HG02981 (cell line): ENCODE measurements around the gene TOGARAM2.

ENCODE experiments used
- ATAC-seq: cut with Tn5 transposase; IDR thresholded peaks from one replicate; pipeline ENCODE4 v1.9.1; 2021; ENCODE audit warnings: mild to moderate bottlenecking, moderate library complexity; ENCODE audit not compliant: unreplicated experiment

Gene TOGARAM2

DNA sequence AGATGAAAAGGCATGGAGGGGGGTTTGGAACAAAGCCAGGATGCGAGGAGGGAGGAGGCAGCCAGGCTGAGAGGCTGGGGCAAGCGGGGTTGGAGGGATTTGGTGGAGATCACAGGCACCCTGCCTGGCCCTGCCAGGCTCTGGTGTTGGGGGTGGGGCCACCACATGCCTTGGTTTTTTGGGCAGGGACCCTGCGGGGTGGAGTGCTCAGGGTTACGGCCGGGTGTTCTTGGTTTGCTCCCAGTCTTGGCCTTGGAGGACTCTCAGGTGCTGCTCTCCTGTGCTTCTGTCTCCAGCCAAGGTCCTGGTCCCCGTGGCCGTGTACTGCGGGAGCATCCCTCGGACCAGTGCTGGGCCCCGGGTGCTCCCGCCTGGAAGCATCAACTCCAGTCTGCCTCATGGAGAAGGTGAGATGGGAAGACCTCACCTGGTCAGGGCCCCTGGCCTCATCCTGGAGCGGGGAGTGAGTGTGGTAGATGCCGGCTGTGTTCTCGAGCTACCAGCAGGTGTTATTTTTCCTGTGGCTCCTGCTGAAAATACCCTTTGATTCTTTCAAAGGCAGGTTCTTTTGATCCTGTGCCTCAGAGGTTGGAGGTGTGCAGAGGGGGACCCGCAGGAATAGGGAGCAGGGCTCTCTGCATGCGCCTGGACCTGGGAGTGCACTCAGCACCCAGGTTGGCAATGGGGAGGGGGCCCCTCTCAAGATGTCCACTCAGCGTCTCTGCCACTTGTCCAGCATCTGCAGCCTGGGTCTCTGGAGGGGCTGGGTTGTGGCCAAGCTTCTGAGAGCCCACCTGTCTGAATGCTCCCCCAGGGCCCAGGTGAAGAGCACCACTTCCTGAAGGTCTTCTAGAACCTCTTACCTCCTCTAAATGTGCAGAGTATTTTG lies 17.0 kb downstream of the TOGARAM2 start:
- ATAC-seq: no peak

DNA sequence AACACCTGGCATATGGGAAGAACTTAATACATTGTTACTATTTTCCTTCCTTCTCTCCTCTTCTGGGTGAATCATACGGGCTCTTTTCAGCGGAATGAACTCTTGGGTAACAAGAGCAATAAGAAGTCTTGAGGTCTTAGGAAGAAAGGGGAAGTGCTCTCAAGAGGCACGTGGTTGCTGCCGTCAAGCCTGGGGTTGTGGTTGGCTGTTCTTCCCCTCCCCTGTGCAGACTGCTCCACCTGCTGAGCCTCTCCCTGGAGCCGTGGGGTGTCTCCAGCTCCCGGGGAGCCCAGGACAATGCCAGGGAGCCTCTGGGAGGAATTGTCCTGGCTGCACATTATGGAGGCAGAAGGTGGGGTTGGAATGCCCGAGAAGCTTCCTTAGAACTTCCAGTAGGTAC lies 19.4 kb downstream of the TOGARAM2 start:
- ATAC-seq: peak; percentile 90

DNA sequence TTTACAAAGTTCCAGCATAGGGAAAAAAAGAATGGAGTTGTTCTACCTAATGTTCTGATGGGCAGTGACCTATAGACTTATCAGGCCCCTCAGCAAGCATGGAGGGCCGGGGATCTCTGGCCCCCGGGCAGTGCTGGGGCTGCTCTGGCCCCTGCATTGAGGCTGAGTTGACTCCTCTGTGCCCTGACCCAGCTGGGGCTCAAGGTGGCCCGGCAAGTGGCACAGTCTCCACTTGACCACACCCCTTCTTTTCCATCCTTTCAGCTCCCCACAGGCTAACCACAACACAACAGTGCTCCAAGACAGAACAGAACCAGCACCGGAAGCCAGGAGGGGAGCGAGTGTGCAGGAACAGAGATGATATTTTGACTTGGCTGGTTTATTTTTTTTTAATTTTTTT lies 19.9 kb downstream of the TOGARAM2 start:
- ATAC-seq: no peak

DNA sequence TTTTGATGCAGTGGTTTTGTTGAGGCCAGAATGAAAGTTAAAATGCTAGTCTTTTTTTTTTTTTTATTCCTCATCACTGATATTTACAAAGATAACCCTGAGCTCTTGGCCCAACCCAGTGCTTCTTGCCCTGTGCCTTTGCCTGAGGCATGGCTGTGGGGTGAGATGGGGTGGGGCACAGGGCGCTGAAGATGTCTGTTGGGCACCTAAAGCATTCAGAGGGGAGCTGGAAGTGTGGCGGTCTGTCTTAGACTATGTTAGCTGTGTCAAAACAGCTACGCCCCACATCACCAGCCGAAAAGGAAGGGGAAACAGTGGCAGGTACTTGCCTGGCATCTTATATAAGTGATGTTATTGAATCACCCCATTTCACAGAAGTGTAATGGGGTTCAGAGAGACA lies 20.7 kb downstream of the TOGARAM2 start:
- ATAC-seq: no peak

DNA sequence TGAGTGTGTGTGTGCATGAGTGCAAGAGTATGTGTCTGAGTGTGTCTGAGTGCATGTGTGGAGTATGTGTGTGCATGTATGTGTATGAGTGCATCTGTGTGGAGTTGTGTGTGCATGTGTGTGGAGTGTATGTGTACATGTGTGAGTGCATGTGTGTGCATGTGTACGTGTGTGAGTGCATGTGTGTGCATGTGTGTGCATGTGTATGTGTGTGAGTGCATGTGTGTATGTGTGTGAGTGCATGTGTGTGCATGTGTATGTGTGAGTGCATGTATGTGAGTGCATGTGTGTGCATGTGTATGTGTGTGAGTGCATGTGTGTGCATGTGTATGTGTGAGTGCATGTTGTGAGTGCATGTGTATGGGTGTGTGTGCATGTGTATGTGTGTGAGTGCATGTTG lies 23.7 kb downstream of the TOGARAM2 start:
- no peak for ATAC-seq

DNA sequence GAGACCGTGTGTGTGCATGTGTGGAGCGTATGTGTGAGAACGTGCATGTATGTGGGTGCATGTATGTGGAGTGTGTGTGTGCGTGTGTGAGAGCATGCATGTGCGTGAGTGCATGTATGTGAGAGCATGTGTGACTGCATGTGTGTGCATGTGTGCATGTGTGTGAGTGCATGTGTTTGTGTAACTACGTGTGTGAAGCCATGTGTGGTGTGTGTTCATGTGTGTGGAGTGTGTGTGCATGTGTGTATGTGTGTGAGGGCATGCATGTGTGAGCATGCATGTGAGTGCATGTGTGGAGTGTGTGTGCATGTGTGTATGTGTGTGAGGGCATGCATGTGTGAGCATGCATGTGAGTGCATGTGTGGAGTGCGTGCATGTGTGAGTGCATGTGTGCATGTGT lies 24.2 kb downstream of the TOGARAM2 start:
- ATAC-seq: no peak

DNA sequence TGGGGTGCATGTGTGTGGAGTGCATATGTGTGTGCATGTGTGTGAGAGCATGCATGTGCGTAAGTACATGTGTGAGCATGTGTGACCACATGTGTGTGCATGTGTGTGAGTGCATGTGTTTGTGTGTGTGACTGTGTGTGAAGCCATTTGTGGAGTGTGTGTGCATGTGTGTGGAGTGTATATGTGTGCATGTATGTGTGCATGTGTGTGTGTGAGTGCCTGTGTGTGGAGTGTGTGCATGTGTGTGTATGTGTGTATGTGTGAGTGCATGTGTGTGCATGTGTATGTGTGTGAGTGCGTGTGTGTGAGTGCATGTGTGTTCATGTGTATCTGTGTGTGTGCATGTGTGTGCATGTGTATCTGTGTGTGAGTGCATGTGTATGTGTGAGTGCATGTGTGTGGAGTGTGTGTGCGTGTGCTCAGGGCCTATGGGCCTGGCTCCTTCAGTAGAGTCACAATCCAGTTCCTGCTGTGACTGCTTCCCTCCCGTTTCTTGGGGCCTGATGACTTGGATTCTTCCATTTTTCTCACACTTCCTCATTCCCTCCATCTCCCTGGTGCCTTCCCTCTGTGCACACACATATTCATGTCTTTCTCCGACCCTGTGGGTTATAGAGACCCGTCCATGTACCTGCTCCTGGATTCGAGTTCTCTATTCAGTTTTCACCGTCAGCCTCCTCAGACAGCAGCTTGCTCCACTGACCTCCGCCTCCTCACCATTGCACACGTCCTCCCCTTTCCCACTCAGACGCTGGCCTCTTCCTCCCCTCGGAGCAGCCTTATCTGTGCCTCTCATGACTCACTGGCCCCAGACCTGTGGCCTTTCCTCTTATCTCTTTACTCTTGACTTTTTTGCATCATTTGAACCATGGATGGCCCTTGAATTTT lies 25.2 kb downstream of the TOGARAM2 start:
- ATAC-seq: no peak

DNA sequence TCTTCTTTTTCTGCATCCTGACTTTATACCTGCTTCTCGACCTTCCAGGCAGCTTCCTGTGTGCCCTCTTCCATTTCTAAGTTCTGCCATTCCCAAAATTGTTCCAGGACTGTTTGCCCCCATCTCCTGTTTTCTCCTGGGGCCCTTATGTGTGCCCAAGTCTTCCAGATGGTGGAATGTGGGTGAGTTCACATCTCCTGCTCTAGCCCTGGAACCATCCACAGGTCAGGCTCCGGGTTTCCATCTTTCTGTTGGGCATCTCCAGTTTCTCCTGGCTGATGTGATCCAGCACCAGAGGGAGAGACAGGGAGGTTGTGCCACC lies 25.8 kb downstream of the TOGARAM2 start:
- ATAC-seq: no peak

DNA sequence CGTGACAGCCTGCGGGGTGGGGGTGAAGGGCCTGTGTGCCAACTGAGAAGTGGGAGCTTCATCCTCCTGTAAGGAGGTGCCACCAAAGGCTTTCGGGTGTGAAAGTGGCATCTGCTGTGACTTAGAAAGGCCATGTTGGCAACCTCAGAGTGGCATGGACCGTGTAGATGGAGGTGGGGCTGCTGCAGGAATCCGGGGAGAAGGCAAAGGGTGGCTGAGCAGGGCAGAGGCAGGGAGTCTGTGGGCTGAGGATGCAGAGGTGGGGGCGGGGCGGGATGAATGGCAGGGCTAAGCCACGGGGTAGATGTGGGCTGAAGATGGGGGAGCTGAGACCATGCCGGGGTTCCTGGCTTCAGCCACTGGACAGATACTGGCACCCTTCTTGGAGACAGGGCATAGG lies 28.2 kb downstream of the TOGARAM2 start:
- no peak for ATAC-seq

DNA sequence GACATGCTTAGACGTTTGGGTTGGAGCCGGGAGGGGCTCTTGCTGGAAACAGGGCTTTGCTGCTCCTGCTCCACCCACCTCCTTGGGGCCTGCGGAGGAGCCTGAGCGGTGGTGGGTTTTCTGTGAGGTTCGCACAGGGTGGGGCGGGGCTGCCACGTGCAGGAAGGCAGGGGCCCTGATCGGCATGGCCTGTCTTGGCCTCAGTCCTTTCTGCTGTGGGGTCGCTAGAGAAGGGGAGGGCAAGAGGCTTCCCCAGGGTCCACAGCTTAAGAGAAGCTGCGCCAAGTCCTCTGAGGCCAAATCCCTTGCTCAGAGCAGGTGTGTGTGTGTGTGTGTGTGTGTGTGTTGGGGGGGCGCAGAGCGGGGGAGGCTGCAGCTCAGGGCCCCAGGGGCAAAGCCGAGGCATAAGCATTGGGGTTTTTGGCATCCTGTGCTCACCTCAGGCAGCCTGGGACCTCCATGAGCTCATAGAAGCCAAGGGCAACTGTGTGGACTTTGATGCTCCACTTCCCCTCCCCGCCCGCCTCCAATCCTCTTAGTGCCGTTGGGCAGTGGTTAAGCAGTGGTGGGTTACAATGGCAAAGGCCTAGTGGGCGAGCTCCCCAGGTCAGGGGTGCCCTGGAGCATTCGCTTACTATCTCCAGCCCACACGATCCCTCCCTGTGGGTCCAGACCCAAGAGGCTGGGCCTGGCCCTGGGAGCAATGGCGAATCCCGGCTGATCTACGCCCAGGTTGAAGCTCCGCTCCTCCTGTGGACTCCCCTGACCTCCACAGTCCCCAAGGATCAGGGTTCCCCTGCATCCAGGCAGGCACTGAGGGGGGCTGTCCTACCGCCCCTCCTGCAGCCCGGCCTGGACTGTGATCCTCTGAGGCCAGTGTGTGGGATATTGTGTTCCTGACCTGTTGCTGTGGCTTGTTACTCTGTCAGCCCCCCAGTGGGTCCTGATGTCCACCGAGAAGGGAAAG lies 28.9 kb downstream of the TOGARAM2 start:
- ATAC-seq: no peak

DNA sequence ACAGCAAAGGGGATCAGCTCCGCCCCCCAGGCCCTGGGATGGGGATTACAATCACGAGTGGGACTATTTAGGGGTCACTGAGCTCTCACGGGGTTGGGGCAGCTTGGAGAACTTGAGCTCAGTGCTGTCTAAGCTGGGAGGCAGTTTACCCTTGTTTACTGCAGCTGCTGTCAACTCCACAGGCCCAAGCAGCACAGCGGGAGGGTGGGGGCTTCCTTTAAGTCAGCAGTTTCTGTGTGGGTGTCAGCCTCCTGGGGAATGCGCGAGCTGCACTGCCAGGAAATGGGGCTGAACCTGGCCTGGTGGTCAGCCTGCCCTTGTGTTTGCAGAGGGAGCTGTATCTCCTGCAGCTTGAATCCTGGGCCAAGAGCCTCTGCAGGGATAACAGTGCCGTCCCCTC lies 29.8 kb downstream of the TOGARAM2 start:
- no peak for ATAC-seq

DNA sequence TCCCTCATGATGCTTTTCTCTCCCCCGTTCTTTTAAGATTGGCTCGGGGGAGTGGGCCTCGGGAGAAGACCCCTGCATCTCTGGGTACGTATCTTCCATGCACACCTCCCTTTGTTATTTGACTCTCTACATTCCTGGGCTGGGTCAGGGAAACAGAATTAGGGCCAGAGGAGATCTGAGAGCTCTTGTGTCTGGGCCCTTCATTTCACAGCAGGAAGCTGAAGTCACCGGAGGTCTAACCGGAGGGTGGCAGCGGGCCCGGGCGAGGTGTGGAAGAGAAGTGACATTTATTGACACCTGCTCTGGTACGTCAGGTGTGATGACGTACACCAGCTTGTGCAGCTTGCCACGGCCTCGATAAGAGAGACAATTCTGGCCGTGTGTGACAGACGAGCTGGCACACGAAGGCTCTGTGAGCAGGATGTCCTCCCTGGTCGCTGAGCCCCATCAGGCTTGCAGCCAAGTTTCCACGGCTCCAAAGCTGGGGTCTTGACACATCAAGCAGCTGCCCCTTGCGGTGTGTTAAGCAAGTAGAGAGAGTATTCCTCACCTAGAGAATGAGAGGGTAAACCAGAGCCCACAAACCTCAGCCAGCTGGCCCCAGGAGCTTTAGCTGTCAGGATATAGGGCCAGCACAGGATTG lies 30.4 kb downstream of the TOGARAM2 start:
- no peak for ATAC-seq

DNA sequence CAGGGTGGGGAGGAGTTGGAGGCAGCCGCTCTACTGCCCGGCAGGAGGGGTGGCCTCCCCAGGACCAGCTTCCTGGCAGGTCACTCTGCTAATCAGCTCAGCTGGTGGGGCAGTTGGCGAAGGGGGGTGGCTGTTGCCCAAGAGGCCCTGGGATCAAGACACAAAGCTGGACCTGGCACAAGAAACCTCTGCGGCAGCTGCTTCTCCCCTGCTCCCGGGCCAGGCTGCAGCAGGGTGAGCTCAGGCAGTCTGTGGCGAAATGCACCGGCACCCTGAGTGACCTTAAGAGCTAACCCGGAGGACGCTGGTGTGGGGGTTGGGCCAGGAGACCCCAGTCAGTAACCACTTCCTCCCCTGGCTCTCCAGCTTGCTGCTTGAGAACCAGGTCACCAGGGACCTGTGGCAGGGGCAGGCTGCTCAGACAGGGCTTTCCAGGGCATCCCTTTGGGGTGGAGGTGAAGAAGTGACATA lies 31.1 kb downstream of the TOGARAM2 start:
- no peak for ATAC-seq

DNA sequence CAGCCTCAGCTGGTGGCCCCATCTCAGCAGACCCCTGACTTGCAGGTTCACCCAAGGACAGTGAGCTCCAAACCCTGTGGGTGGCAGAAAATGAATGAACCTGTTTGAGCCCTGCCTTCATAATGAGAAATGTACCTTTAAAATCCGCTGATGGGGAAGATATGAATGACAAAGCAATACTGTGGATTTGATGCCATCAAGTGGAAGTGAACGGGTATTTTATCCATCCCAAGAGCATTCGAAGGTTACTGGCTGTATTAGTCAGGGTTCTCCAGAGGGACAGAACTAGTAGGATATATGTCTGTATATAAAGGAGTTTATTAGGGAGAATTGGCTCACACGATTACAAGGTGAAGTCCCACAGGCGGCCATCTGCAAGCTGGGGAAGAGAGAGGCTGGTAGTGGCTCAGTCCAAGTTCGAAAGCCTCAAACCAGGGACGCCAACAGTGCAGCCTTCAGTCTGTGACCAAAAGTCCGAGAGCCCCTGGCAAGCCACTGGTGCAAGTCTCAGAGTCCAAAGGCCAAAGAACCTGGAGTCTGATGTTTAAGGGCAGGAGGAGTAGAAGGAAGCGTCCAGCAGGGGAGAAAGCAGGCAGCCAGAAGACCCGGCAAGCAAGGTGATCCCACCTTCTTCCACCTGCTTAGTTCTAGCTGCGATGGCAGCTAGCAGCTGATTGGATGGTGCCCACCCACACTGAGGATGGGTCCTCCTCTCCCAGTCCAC lies 32.1 kb downstream of the TOGARAM2 start:
- no peak for ATAC-seq

DNA sequence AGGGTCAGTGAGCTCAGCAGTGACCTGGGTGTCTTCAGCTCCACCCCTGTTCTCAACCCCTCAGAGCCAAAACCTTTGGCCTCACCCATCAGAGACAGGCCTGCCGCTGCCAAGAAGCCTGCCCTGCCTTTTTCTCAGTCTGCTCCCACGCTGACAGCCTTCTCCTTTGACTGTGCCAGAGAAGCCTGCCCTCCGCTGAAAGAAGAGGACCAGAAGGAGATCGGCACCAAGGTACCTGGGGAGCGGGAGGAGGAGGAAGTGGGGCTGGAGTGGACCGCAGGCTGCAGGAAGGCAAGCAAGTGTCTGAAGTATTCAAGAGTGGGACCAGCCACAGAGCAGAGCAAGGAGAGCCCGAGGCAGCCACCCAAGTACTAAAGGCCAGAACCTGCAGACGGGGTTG lies 33.2 kb downstream of the TOGARAM2 start:
- ATAC-seq: no peak

DNA sequence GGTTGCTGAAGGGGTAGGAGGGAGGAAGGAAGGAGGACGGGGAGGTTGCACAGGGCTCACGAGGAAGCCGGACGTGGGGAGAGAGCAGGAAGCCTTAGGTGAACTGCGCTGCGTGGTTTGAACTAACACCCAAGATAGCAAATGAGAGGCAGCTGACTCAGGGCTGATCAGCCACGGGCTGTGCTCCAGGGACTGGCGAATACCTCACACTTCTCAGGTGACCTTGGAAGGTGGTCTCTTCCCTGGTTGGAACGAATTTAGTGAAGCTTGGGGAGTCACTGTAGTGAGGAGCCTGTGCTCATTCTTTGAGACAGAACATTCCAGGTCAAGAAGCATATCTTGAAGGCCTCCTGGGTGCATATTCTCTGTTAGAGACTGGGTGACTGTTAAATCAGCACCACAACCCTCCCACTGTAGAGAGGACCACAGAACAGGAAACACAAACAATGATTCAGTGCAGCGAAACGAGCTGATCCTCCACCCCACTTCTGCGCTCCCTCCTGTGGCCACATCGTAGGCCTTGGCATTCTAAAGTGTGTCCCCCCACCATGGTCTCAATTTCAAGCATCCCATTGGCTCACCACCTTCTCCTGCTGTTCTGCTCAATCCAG lies 33.8 kb downstream of the TOGARAM2 start:
- peak; percentile 62 for ATAC-seq

DNA sequence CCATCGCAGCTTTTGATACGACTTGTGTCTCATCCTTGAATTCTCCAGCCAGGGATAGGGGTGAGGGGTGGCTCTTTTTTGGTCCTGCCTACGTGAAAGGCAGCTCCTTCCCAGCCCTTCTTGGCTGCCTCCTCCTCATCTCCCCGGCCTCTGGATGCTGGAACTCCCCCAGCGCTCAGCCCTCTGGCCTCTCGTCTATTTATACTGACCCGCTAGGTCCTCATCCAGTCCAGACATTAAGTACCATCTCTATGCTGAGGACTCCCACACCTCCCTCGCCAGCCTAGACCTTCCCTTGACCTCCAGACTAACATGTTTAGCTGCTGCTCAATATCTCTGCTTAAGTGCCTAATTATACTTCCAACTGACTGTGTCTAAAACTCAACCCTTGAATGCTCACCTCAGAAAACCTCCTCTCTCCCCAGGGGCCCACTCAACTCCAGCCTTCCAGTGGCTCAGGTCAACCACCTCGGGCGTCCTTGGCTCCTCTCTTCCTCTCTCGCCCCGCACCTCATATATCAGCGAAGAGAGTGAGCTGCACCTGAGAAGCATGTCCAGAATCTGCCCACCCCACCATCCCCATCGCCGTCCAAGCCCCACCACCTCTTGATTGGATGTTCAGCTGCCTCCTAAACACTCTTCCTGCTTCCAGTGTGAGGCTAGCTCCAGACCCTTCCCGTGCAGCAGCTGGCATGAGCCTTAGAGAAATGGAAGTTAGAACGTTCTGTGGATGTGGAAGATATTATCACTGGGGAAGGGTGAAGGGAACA lies 34.8 kb downstream of the TOGARAM2 start:
- ATAC-seq: no peak

DNA sequence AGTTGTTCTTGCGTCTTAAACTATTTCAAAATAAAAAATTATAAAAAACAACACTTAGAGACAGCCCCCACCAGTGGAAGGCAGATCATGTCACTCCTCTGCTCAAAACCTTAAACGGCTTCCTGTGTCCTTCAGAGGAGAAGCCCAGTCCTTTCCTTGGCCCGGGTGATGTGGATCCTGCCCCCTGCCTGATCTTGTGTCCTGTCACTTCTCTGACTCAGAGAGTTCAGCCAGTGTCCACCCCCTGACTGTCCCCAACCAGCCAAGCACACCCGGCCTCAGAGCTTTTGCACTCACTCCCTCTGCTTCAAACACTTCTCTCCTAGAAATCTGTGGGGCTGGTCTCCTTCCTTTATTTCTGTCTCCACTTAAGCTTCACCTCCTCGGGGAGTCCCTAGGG lies 35.4 kb downstream of the TOGARAM2 start:
- no peak for ATAC-seq
